ENCODE data around the gene FYCO1.

Gene FYCO1

DNA sequence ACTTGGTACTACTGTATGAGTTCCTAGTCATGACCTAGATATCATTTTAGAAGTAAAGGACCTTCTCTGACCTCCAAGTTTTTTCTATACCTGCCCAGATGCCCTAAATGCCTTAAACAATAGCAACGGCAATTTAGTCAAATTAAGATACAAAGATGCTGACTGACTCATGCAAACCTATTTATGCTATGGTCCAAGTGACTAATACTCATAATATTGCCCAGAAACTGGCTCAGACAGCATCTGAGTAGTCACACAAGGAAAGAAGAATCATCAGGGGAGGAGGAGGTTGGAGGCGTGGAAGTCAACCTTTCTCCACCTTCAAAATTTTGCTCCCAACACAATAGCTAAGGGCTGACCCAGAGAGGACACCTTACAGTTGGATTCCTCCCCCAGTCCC, 6.8 kb downstream of the FYCO1 start:
- no peak for TF ChIP-seq POLR2A (IDR thresholded peaks at IDR 0.05; ENCODE audit: low read depth, low read length)
- TF ChIP-seq TAF1 (IDR thresholded peaks at IDR 0.05; ENCODE audit: borderline replicate concordance, low read depth, low read length): no peak
- no peak for TF ChIP-seq POLR2AphosphoS5 (IDR thresholded peaks at IDR 0.05; ENCODE audit: low read depth, low read length)
- FAIRE-seq (no peak), DNase-seq (ENCODE audit: insufficient read length) (no peak)

DNA sequence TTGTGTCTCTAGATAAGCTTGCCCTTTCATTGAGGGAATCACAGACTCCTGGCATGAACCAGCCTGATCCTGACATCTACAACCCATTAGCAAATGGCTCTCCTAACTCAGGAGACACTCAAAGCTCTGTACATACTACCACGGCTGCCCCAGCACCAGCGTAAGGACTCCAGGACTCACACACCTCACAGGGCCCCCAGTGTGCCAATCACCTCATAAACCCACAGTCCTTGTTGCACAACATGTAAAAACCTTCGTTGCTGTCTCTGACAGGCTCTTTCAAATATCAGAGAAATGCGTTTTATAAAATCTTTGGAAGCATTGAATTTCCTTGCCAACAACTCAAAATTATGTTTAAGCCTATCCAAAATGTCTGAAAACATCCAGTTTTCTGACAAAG, 7.3 kb downstream of the FYCO1 start:
- FAIRE-seq: no peak
- TF ChIP-seq POLR2A (IDR thresholded peaks at IDR 0.05; ENCODE audit: low read depth, low read length) (no peak), TAF1 (IDR thresholded peaks at IDR 0.05; ENCODE audit: borderline replicate concordance, low read depth, low read length) (no peak), POLR2AphosphoS5 (IDR thresholded peaks at IDR 0.05; ENCODE audit: low read depth, low read length) (no peak)
- DNase-seq (ENCODE audit: insufficient read length): no peak

DNA sequence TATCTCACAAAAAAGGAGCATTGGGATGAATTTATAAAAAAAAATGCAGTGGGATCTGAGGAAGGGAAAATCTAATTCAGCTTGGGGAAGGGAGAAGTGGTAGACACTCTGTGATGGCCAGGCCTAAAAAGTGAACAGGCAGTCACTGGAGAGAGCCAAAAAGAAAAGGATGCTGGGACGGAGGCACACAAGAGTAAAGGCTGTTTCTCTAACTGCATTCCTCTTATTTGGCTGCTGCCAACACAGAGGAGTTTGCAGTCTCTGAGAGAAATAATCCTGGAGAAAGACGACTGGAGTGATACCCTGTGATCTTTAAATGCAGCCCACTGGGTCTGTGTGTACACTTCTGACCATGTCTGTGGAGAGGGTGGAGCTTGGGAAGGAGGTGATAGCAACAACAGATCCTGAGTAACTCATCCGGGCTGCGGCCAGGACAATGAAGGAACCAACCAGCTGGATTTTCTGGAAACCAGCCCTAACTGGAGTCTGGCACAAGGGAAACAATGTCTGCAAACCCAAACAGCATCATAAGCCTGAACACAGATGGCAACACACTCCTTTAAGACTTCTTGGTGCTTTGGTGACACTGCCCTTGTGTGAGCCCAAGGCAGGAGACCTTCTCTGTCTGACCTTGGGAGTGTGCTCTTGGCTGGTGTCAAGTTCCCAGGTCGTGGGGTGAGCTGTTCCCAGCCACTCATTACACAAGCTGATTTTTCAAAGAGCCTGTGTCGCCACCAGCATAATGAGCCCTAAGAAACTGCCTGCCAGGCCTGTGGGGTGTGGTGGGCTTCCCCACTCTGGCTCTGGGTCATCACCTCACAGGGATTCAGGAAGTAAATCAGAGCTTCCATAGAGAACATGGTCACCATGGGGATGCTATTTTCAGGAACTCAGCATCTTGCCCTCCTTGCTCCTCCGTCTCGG, 8.0 kb downstream of the FYCO1 start:
- FAIRE-seq: no peak
- no peak for TF ChIP-seq POLR2A (IDR thresholded peaks at IDR 0.05; ENCODE audit: low read depth, low read length)
- TF ChIP-seq TAF1 (IDR thresholded peaks at IDR 0.05; ENCODE audit: borderline replicate concordance, low read depth, low read length): no peak
- no peak for TF ChIP-seq POLR2AphosphoS5 (IDR thresholded peaks at IDR 0.05; ENCODE audit: low read depth, low read length)

DNA sequence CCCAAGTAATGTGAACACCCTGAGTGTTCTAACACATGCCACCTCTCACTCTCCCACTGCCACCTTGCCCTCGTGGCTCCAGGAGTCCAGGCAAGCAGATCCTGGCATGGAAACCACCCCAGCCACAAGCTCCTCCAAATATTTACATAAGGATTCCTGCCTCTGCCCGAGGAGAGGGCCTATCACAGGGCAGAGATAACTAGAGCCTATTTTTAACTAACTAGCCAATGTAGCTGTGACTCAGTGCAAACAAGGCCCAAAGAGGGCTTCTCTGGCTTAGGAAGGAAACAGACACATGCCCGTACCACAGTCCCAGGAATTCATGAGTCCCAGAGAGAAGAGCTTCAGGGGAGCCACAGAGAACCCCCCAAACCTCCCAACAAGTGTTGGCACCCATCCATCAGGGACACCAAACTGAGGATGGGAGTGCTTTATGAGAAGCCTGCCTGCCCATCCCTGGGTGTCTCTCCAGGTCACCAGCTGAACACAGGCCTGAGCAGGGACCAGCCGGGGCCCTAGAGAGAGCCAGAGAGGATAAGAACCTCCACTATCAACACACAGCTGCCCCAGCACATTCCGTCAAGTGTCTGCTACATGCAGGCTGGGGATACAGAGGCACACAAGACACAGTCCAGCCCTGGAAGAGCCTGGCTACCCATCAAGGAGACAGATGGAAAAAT, 9.2 kb downstream of the FYCO1 start:
- TF ChIP-seq POLR2A (IDR thresholded peaks at IDR 0.05; ENCODE audit: low read depth, low read length): no peak
- TF ChIP-seq TAF1 (IDR thresholded peaks at IDR 0.05; ENCODE audit: borderline replicate concordance, low read depth, low read length): no peak
- no peak for TF ChIP-seq POLR2AphosphoS5 (IDR thresholded peaks at IDR 0.05; ENCODE audit: low read depth, low read length)
- FAIRE-seq (no peak), DNase-seq (ENCODE audit: insufficient read length) (no peak)

More for the DNA sequence above, 8.0 kb downstream of the FYCO1 start:
- no peak for DNase-seq (ENCODE audit: insufficient read length)

DNA sequence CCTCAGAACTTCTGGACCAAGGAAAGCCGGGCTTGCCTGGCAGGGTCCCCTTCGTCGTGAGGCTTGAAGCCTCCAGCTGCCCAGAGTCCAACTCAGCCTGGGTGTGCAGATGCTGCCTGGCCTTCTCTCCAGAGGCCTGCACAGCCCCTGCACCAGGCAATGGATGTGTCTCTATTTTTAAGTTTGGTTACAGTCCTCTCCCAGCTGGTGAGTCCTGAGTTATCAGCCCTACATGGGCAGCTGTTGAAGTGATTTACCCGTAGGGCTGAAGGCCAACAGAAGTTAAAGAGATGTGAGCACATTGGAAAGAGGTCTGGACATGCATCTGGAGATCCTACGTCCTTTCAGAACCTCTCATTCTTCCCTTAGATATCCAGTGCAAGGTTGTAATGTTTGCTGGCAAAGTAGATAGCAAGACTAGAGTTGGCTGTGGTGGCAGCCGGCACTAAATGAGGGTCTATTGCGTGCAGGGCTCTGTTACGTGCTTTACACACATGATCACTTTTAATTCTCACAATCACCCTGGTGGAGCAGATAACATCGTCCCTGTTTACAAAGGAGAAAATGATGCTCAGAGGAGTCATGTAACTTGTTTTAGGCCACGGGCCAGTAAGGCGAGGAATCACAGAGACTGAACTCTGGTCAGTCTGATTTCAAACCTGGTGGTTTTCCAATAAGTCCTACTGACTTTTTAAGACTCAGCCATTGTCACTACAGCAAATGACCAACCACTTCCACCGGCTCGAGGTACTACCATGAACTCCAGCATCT, 9.9 kb downstream of the FYCO1 start:
- FAIRE-seq (no peak), DNase-seq (ENCODE audit: insufficient read length) (no peak)
- TF ChIP-seq TAF1 (IDR thresholded peaks at IDR 0.05; ENCODE audit: borderline replicate concordance, low read depth, low read length): no peak
- TF ChIP-seq POLR2A (IDR thresholded peaks at IDR 0.05; ENCODE audit: low read depth, low read length): no peak
- TF ChIP-seq POLR2AphosphoS5 (IDR thresholded peaks at IDR 0.05; ENCODE audit: low read depth, low read length): no peak

DNA sequence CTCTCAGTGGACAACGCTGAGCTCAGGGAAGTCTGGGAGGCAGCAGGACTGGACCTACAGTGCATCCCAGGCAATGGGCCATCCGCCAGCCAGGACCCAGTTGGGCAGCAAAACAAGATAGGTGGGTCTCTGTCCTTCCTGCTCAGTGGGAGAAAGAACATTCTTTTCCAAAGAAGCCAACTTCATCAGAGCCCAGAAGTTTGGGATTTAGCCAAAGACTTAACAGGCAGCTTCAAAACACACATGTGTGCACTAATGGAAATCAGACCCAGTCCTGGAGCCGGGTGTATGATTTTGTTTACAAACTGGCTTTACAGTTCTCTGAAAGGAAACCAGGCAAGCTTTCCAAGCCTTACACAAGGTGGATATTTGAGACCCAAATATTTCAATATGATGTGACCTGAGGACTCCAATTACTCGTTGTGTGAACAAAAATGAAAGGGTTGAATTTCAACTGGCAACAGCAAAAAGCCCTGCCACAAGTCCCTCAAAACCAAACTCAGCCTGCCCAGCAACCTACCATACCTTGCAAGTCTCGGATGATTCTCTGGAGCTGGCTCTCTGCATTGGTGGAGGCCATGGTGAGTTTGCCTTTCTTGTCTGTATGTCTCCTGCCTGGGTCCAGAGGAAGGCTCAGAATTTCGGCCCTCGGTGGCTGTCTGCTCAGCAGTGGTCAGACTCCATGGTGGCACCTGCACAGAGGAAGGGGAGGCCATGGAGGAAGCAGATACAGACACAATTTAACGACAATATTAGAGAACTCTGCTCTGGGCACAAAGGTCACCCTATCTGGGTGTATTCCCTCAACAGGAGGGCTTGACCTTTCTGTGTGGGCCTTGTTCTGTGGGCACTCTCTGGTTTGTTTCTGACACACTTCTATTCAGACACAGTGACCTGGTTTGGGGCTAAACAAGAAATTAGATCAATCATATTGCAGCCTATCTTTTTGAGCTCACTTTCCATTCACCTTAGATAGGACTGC, 11.0 kb downstream of the FYCO1 start:
- DNase-seq (ENCODE audit: insufficient read length) (no peak), FAIRE-seq (no peak)
- no peak for TF ChIP-seq TAF1 (IDR thresholded peaks at IDR 0.05; ENCODE audit: borderline replicate concordance, low read depth, low read length)
- no peak for TF ChIP-seq POLR2A (IDR thresholded peaks at IDR 0.05; ENCODE audit: low read depth, low read length)
- TF ChIP-seq POLR2AphosphoS5 (IDR thresholded peaks at IDR 0.05; ENCODE audit: low read depth, low read length): no peak

DNA sequence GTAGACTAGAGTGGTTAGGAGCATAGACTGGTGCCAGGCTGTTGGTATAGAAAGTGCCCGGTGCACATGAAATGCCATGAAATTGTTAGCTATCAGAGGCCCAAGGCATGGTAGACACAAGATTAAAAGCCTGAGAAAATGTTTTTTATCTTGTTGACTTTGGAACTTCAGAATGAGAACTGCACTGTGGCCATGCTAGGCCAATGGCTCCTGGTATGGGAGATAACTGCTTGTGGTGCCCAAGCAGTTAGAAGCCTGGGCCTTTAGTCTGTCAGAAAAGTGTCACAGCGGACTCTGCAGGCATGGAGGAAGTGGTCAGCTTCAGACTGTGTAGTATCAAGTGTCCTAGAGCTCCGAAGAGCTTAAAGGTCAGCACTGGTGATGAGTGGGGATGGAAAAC, 11.9 kb downstream of the FYCO1 start:
- TF ChIP-seq POLR2AphosphoS5 (IDR thresholded peaks at IDR 0.05; ENCODE audit: low read depth, low read length): no peak
- no peak for TF ChIP-seq POLR2A (IDR thresholded peaks at IDR 0.05; ENCODE audit: low read depth, low read length)
- no peak for TF ChIP-seq TAF1 (IDR thresholded peaks at IDR 0.05; ENCODE audit: borderline replicate concordance, low read depth, low read length)
- DNase-seq (ENCODE audit: insufficient read length): no peak
- FAIRE-seq: no peak

DNA sequence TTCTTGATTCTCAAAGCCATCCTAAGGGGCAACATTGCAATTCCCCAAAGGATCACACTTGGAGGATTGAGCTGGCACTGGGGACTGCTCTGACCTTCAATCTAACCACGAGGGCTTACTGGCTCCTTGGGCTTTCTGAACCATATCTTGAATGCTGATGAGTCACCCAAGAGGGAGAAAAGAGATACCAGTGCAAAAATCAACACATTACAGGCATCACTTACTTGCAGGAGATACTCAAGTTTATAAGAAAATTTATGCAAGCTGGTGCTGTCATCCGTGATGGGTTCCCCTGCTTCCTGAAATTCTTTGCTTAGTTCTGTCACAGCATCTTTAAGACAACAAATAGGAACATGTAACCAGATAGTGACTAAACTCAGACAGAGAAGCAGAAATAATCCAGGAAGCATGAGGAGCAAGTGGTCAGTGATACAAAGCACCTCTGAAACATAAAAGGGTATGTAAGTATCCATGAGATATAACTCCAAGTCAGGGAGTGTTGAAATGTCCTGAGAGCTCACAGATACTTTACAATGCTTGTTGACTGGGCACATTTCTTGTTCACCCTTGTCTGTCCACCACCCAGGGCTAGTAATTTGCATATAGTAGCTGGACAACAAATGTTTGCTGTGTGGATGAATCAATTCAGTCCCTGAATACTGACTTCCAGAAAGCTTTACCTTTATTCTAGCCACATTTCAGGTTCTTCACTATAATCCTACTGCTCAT, 14.1 kb downstream of the FYCO1 start:
- TF ChIP-seq POLR2A (IDR thresholded peaks at IDR 0.05; ENCODE audit: low read depth, low read length) (no peak), TAF1 (IDR thresholded peaks at IDR 0.05; ENCODE audit: borderline replicate concordance, low read depth, low read length) (no peak), POLR2AphosphoS5 (IDR thresholded peaks at IDR 0.05; ENCODE audit: low read depth, low read length) (no peak)
- DNase-seq (ENCODE audit: insufficient read length): no peak
- FAIRE-seq: no peak

DNA sequence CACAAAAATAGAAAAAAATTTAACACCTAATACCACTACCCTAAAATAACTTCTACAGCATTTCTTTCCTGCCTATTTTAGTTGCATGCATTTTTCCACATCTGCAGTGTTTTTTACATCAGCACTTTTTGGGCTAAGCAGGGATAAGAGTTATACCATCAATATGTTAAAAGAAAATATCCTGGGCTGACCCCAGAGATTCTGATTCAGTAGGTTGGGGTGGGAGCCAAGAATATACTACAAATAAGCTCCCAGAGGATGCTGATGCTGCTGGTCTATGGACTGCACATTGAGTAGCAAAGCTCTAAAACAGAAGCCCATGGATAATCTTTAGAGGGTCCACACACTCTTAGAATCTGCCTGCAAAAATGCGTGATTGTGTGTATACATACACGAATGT, 14.8 kb downstream of the FYCO1 start:
- TF ChIP-seq TAF1 (IDR thresholded peaks at IDR 0.05; ENCODE audit: borderline replicate concordance, low read depth, low read length) (no peak), POLR2A (IDR thresholded peaks at IDR 0.05; ENCODE audit: low read depth, low read length) (no peak), POLR2AphosphoS5 (IDR thresholded peaks at IDR 0.05; ENCODE audit: low read depth, low read length) (no peak)
- no peak for FAIRE-seq
- DNase-seq (ENCODE audit: insufficient read length): no peak

Data from GM12892 (cell line).